ENCODE data around the gene ADORA1.

Gene ADORA1

DNA sequence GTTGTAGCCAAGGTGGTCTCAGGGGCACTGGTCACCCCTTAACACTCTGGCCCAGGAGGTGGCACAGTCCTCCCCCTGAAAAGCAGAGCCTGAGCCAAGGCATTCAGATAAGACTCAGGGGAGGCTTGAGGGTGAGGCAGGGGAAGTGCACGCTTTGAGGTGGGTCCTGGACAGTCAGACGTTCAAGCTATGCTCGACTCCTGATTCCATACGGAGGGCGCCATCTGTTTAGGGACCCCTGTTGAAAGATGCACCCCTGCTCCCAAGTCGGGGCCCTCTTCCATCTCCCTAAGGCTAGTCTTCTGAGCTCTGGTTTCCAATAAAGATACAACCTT, 71.9 kb downstream of the ADORA1 start:
- no peaks in the 10 kb centered on the region for H3K36me3 ChIP-seq (ENCODE audit: control insufficient read depth, insufficient read depth, low read length)
- H3K9ac ChIP-seq (ENCODE audit: low read depth, low read length), result no peak overlapping the region
- no peak overlapping the region for H3K27ac ChIP-seq (ENCODE audit: low read depth, low read length)
- H3K4me3 ChIP-seq (ENCODE audit: low read depth, low read length), result no peak overlapping the region
- no peaks in the 10 kb centered on the region for H3K27me3 ChIP-seq (ENCODE audit: control insufficient read depth, insufficient read depth, low read length)
- no peaks in the 10 kb centered on the region for H3K9me3 ChIP-seq (ENCODE audit: control insufficient read depth, insufficient read depth, low read length)
- H3K4me1 ChIP-seq (ENCODE audit: control insufficient read depth, insufficient read depth, low read length), result no peaks in the 10 kb centered on the region

DNA sequence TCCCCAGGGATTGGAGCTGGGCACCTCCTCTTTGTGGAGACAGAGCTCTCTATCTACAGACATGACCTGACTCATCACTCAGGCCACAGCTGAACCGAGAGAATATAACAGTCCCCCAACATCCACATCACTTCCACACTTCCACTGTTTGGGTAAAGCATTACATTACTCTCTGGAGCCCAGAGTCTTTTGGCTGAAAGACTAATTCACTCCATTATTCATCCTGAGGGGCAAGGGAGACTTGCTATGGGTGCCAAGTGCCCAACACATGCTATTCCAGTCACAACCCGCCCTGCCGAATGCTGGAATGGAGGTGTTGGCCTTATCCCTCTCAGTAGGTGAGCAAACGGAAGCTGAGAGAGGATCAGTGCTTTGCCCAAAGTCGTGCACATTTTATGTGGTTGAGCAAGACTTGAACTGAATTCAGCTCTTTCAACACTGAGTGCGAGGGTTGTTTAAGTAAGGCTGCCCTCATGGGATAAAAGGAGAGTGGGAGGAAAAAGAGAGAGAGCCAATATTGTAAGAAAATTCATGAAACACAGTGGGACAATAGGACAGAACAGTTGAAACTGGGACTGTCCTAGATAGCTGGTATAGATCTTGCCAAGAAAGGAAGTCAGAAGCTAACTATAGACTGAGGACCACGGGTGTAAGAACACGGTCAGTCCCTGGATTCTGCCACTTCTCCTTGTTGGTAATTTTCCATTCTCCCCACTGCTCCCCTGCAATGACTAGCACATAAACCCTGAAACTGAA, 72.5 kb downstream of the ADORA1 start:
- H3K9ac ChIP-seq (ENCODE audit: low read depth, low read length), result no peak overlapping the region
- H3K36me3 ChIP-seq (ENCODE audit: control insufficient read depth, insufficient read depth, low read length), result no peaks in the 10 kb centered on the region
- H3K27me3 ChIP-seq (ENCODE audit: control insufficient read depth, insufficient read depth, low read length), result no peaks in the 10 kb centered on the region
- no peaks in the 10 kb centered on the region for H3K9me3 ChIP-seq (ENCODE audit: control insufficient read depth, insufficient read depth, low read length)
- H3K4me3 ChIP-seq (ENCODE audit: low read depth, low read length), result no peak overlapping the region
- no peak overlapping the region for H3K27ac ChIP-seq (ENCODE audit: low read depth, low read length)
- H3K4me1 ChIP-seq (ENCODE audit: control insufficient read depth, insufficient read depth, low read length), result no peaks in the 10 kb centered on the region

DNA sequence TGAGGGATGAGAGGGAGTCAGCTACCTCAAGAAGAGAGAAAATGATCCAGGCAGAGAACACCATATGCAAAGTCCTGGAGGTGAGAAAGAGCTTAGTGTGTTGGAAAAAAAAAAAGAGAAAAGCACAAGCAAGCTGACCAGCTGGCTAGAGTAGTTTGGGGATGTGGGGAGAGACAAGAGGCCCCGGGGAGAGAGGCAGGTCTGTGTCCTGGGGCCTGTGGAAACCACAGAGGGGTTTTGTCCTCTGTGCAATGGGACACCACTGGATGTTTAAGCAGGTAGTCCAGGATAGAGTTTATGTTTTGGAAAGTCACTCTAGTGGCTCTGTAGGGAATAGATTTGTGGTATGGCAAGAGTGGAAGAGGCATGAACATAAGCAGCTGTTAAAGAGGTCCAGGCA, 73.4 kb downstream of the ADORA1 start:
- no peak overlapping the region for H3K27ac ChIP-seq (ENCODE audit: low read depth, low read length)
- no peaks in the 10 kb centered on the region for H3K27me3 ChIP-seq (ENCODE audit: control insufficient read depth, insufficient read depth, low read length)
- H3K9ac ChIP-seq (ENCODE audit: low read depth, low read length), result no peak overlapping the region
- H3K9me3 ChIP-seq (ENCODE audit: control insufficient read depth, insufficient read depth, low read length), result no peaks in the 10 kb centered on the region
- H3K4me1 ChIP-seq (ENCODE audit: control insufficient read depth, insufficient read depth, low read length), result no peaks in the 10 kb centered on the region
- no peak overlapping the region for H3K4me3 ChIP-seq (ENCODE audit: low read depth, low read length)
- H3K36me3 ChIP-seq (ENCODE audit: control insufficient read depth, insufficient read depth, low read length), result no peaks in the 10 kb centered on the region

DNA sequence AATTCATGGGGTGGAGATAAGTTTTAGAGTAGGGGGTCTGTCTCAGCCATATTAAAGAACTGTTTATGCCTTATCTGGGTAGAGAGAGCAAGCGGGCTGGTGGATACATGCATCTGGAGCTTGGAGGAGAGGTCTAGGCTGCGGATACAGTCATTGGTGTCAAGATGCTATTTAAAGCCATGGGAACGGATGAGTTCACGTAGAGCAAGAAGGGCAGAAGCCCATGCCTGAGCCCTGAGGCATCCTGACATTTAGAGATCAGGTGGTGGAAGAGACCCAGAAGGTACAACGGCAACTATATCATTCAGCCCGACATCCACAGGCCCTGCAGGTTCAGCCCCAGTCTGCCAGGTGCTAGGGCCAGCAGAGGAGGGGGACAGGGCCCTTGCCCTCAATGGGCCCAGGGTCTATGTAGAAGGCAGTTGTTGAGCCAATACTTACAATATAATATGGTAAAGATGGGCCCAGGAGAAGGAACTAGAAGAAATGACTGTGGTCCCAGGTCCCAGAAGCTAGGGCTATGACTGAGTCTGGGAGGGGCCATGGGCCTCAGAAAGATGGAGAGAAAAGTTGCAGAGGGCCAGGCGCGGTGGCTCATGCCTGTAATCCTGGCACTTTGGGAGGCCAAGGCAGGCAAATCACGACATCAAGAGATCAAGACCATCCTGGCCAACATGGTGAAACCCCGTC, 74.1 kb downstream of the ADORA1 start:
- no peaks in the 10 kb centered on the region for H3K27me3 ChIP-seq (ENCODE audit: control insufficient read depth, insufficient read depth, low read length)
- H3K9me3 ChIP-seq (ENCODE audit: control insufficient read depth, insufficient read depth, low read length), result no peaks in the 10 kb centered on the region
- no peak overlapping the region for H3K4me3 ChIP-seq (ENCODE audit: low read depth, low read length)
- no peak overlapping the region for H3K27ac ChIP-seq (ENCODE audit: low read depth, low read length)
- no peak overlapping the region for H3K9ac ChIP-seq (ENCODE audit: low read depth, low read length)
- no peaks in the 10 kb centered on the region for H3K36me3 ChIP-seq (ENCODE audit: control insufficient read depth, insufficient read depth, low read length)
- no peaks in the 10 kb centered on the region for H3K4me1 ChIP-seq (ENCODE audit: control insufficient read depth, insufficient read depth, low read length)

DNA sequence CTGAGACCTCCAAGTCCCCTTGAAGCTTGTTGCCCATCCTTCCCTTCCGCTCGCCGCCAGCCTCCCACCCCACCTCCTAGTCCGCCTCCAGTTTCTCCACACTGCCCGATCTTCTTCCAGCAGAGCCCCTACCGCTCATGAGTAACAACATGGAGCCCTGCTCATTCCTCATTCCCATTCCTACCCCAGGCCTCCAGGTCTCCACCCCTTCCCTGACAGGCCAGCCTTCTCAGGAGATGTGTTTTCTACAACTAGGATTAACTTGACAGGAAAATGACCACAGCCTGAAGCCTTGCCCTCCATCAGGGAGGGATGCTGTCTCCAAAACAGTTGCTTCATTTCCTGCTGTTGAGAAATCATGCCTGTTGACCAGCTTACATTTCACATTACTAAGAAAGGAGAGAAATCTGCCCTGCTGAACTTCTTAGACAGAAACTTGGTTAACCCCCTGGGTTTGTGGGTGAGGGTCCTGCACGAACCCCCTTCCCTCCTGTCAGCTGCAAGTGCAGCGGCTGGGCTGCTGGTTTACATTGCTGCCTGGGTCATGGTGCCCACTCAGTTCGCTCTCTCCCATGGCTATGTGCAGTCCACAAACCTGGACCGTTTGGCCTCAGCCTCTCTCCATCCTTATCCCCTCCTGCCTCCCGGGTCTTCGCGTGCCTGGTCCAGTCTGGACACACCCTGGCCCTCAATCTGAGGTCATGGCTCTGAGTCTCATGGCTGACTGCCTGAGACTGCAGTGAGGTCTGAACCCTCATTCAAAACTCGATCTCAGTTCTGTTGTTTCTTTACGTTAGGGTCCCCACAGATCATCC, 75.1 kb downstream of the ADORA1 start:
- H3K4me3 ChIP-seq (ENCODE audit: low read depth, low read length), result no peak overlapping the region
- no peak overlapping the region for H3K9ac ChIP-seq (ENCODE audit: low read depth, low read length)
- no peak overlapping the region for H3K27ac ChIP-seq (ENCODE audit: low read depth, low read length)
- H3K4me1 ChIP-seq (ENCODE audit: control insufficient read depth, insufficient read depth, low read length), result no peaks in the 10 kb centered on the region
- no peaks in the 10 kb centered on the region for H3K36me3 ChIP-seq (ENCODE audit: control insufficient read depth, insufficient read depth, low read length)
- no peaks in the 10 kb centered on the region for H3K9me3 ChIP-seq (ENCODE audit: control insufficient read depth, insufficient read depth, low read length)
- no peaks in the 10 kb centered on the region for H3K27me3 ChIP-seq (ENCODE audit: control insufficient read depth, insufficient read depth, low read length)

DNA sequence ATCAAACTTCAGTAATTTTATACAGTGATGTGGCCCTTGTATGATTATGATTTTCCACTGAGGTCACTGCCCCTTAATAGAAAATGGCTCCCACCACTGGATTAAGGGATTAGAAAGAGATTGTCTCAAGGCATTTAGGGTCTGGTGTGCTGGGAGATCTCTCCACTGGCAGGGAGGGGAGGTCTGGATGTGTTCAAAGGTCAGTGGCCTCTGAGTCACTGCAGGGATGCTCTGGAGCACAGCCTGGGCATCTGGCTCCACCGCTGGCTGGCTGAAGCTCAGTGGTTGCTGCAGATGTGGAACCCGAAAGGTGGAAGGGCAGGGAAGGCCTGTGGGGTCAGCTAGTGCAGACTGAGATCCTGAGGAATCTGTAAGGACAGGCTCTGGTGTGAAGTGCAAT, 77.2 kb downstream of the ADORA1 start:
- no peak overlapping the region for H3K27ac ChIP-seq (ENCODE audit: low read depth, low read length)
- H3K36me3 ChIP-seq (ENCODE audit: control insufficient read depth, insufficient read depth, low read length), result no peaks in the 10 kb centered on the region
- H3K9me3 ChIP-seq (ENCODE audit: control insufficient read depth, insufficient read depth, low read length), result no peaks in the 10 kb centered on the region
- H3K27me3 ChIP-seq (ENCODE audit: control insufficient read depth, insufficient read depth, low read length), result no peaks in the 10 kb centered on the region
- no peak overlapping the region for H3K4me3 ChIP-seq (ENCODE audit: low read depth, low read length)
- no peak overlapping the region for H3K9ac ChIP-seq (ENCODE audit: low read depth, low read length)
- no peaks in the 10 kb centered on the region for H3K4me1 ChIP-seq (ENCODE audit: control insufficient read depth, insufficient read depth, low read length)

DNA sequence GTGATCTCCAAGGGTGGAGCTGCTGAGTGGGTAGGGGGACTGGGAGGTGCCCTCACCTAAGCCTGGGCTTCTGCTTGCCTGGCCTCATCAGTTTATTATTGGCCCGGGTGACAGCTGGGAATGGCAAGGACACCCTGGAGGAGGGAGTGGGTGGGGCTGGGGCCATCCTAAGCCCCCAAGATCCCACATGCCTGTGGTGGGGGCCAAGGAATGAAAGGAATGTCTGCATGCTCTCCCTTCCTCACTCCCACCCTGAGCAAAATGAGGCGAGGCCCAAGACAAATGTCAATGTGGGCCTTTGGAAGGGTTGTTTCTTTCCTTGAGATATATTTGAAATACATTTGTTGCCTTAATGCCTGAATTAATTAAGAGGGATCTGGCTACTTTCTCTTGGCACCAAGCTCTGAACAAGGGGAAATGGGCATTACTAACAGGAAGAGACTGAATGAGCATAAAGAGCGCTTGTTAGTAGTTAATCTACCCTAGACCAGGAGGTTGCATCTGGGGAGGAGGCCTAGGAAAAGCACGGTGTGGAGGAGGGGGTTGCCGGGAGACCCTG, 78.7 kb downstream of the ADORA1 start:
- no peaks in the 10 kb centered on the region for H3K36me3 ChIP-seq (ENCODE audit: control insufficient read depth, insufficient read depth, low read length)
- H3K27me3 ChIP-seq (ENCODE audit: control insufficient read depth, insufficient read depth, low read length), result no peaks in the 10 kb centered on the region
- H3K9ac ChIP-seq (ENCODE audit: low read depth, low read length), result no peak overlapping the region
- no peaks in the 10 kb centered on the region for H3K9me3 ChIP-seq (ENCODE audit: control insufficient read depth, insufficient read depth, low read length)
- no peaks in the 10 kb centered on the region for H3K4me1 ChIP-seq (ENCODE audit: control insufficient read depth, insufficient read depth, low read length)
- H3K4me3 ChIP-seq (ENCODE audit: low read depth, low read length), result no peak overlapping the region
- H3K27ac ChIP-seq (ENCODE audit: low read depth, low read length), result no peak overlapping the region

DNA sequence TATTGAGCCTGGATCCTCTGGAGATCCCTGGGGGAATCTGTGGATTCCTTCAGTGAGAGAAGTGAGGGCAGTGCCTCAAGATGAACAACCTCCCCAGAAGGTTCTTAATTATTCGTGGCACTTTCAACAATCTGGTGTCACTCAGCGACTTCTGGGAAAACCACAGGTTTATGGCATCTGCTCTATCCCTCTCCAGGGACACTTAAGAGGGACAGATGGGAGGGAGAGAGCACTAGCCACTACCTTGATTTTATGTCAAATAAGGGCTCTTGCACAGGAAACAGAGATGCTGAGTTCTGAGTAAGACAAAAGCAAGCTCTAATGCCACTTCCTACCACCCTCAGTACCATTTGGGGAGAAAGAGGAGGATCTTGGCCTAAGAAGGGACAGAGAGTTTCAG, 80.2 kb downstream of the ADORA1 start:
- Histone ChIP-seq H3K27ac (ENCODE audit: low read depth, low read length) (no peak overlapping the region), H3K9me3 (ENCODE audit: control insufficient read depth, insufficient read depth, low read length) (no peaks in the 10 kb centered on the region), H3K4me3 (ENCODE audit: low read depth, low read length) (no peak overlapping the region), H3K36me3 (ENCODE audit: control insufficient read depth, insufficient read depth, low read length) (no peaks in the 10 kb centered on the region), H3K4me1 (ENCODE audit: control insufficient read depth, insufficient read depth, low read length) (no peaks in the 10 kb centered on the region), H3K27me3 (ENCODE audit: control insufficient read depth, insufficient read depth, low read length) (no peaks in the 10 kb centered on the region), H3K9ac (ENCODE audit: low read depth, low read length) (no peak overlapping the region)

DNA sequence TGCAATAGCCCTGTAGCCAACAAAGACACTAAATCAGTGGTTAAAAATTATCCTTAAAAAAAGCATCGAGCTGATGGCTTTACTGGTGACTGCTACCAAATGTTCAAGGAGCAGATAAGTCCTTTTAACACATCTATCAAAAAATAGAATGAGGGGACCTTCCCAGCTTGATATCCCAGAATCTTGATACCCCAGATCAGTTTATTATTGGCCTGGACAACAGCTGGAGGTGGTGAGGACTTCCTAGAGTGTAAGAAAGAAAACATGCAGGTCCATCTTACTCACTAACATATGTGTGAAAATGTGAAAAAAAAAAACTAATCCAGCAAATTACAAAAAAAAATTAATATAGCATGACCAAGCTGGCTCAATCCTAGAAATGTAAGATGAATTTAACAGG, 80.7 kb downstream of the ADORA1 start:
- Histone ChIP-seq H3K9ac (ENCODE audit: low read depth, low read length) (no peak overlapping the region), H3K27ac (ENCODE audit: low read depth, low read length) (no peak overlapping the region), H3K9me3 (ENCODE audit: control insufficient read depth, insufficient read depth, low read length) (no peaks in the 10 kb centered on the region), H3K4me1 (ENCODE audit: control insufficient read depth, insufficient read depth, low read length) (no peaks in the 10 kb centered on the region), H3K36me3 (ENCODE audit: control insufficient read depth, insufficient read depth, low read length) (no peaks in the 10 kb centered on the region), H3K27me3 (ENCODE audit: control insufficient read depth, insufficient read depth, low read length) (no peaks in the 10 kb centered on the region), H3K4me3 (ENCODE audit: low read depth, low read length) (no peak overlapping the region)

DNA sequence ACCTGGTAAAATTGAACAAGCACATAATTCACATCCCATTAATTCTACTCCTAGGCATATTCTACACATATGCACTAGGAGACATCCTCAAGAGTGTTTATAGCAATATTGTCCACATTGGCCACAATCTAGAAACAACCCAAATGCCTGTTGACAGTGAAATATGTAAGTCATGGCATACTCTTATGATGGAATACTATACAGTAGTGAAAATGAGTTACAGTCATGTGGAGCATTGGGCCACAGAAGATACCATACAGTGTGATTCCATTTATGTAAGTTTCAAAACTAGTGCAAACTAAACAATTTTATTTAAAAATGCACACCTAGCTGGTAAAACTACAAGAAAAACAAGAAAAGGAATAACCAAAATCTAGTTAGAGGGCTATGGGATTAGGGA, 82.8 kb downstream of the ADORA1 start:
- Histone ChIP-seq H3K27ac (ENCODE audit: low read depth, low read length) (no peak overlapping the region), H3K27me3 (ENCODE audit: control insufficient read depth, insufficient read depth, low read length) (no peaks in the 10 kb centered on the region)

DNA sequence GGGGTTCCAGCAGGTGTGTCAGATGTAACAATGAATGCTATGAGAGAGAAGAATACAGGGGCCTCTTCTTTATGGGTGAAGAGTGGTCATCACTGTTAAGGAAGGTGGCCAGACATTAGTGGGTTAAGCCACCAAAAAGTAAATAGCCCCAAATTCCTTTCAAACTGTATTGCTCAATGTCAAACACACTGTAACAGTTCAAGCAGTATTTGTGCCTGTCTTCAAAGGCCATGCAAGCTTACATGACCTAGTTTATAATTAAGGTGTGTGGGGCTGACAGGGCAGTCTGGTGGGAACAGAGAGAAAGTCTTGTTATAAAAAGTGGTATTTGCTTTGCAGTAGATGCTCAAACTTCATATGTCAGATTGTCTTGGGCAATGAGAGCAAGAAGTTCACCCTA, 83.5 kb downstream of the ADORA1 start:
- Histone ChIP-seq H3K4me1 (ENCODE audit: control insufficient read depth, insufficient read depth, low read length) (peaks cover 3% of the 10 kb centered on the region; the same call in 1 of the 2 replicates), H3K27ac (ENCODE audit: low read depth, low read length) (no peak overlapping the region), H3K36me3 (ENCODE audit: control insufficient read depth, insufficient read depth, low read length) (no peaks in the 10 kb centered on the region), H3K9ac (ENCODE audit: low read depth, low read length) (no peak overlapping the region), H3K4me3 (ENCODE audit: low read depth, low read length) (no peak overlapping the region), H3K9me3 (ENCODE audit: control insufficient read depth, insufficient read depth, low read length) (no peaks in the 10 kb centered on the region), H3K27me3 (ENCODE audit: control insufficient read depth, insufficient read depth, low read length) (no peaks in the 10 kb centered on the region)

More for the DNA sequence above, 82.8 kb downstream of the ADORA1 start:
- Histone ChIP-seq H3K36me3 (ENCODE audit: control insufficient read depth, insufficient read depth, low read length) (no peaks in the 10 kb centered on the region), H3K9me3 (ENCODE audit: control insufficient read depth, insufficient read depth, low read length) (no peaks in the 10 kb centered on the region), H3K9ac (ENCODE audit: low read depth, low read length) (no peak overlapping the region), H3K4me3 (ENCODE audit: low read depth, low read length) (no peak overlapping the region), H3K4me1 (ENCODE audit: control insufficient read depth, insufficient read depth, low read length) (no peaks in the 10 kb centered on the region)
